Transverse colon (tissue), 3 donors: ENCODE measurements around the gene MED10.

Experiments
- POLR2A ChIP-seq: fragments of 450-650 bp; IDR thresholded peaks from one replicate; pipeline ENCODE4 v1.6.1; 2016; ENCODE audit warnings: antibody characterized with exemption, mild to moderate bottlenecking, moderate library complexity
- TF ChIP-seq, protein P1 (sequence below), 5 experiments: fragments of 200-600 bp in 3 of 5; fragments of 450-650 bp in 2 of 5; sonication (generic) in 3 of 5; IDR thresholded peaks; 1 replicate in 2 of 5; 2 replicates in 3 of 5; pipeline ENCODE4 v1.5.1; 2016 to 2017; ENCODE audit warnings: antibody characterized with exemption in 5 of 5, inconsistent platforms in 3 of 5, mild to moderate bottlenecking in 2 of 5, moderate library complexity in 1 of 5

DNA sequence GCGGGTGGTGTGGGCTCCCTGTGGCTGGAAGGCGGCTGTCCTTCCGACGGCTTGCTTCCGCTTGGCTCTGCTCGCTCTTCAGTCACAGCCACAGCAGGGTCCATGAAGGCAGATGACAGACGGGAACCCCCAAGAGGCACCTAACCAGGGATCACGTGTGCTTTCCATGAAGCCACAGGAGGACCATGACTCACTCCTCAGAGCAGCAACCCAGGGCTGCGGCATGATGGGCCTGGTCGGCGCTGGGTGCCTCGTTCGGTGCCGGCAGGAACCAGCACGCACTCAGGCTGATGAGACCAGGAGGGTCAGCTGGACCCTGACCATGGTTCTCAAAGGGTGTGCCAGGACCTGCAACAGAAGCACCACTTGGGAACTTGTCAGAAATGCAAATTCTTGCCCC lies 32.8 kb upstream of the MED10 start:
- TF ChIP-seq, protein P1, sequence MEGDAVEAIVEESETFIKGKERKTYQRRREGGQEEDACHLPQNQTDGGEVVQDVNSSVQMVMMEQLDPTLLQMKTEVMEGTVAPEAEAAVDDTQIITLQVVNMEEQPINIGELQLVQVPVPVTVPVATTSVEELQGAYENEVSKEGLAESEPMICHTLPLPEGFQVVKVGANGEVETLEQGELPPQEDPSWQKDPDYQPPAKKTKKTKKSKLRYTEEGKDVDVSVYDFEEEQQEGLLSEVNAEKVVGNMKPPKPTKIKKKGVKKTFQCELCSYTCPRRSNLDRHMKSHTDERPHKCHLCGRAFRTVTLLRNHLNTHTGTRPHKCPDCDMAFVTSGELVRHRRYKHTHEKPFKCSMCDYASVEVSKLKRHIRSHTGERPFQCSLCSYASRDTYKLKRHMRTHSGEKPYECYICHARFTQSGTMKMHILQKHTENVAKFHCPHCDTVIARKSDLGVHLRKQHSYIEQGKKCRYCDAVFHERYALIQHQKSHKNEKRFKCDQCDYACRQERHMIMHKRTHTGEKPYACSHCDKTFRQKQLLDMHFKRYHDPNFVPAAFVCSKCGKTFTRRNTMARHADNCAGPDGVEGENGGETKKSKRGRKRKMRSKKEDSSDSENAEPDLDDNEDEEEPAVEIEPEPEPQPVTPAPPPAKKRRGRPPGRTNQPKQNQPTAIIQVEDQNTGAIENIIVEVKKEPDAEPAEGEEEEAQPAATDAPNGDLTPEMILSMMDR (IDR thresholded peaks at IDR 0.05): no peak
- TF ChIP-seq POLR2A: no peak
